GM19324 (cell line): ENCODE results near the gene PPP1CC.

Experiments
- ATAC-seq: cut with Tn5 transposase; IDR thresholded peaks from one replicate; pipeline ENCODE4 v1.9.1; 2021; ENCODE audit warnings: mild to moderate bottlenecking, moderate library complexity; ENCODE audit not compliant: unreplicated experiment, low FRiP score

Gene PPP1CC

DNA sequence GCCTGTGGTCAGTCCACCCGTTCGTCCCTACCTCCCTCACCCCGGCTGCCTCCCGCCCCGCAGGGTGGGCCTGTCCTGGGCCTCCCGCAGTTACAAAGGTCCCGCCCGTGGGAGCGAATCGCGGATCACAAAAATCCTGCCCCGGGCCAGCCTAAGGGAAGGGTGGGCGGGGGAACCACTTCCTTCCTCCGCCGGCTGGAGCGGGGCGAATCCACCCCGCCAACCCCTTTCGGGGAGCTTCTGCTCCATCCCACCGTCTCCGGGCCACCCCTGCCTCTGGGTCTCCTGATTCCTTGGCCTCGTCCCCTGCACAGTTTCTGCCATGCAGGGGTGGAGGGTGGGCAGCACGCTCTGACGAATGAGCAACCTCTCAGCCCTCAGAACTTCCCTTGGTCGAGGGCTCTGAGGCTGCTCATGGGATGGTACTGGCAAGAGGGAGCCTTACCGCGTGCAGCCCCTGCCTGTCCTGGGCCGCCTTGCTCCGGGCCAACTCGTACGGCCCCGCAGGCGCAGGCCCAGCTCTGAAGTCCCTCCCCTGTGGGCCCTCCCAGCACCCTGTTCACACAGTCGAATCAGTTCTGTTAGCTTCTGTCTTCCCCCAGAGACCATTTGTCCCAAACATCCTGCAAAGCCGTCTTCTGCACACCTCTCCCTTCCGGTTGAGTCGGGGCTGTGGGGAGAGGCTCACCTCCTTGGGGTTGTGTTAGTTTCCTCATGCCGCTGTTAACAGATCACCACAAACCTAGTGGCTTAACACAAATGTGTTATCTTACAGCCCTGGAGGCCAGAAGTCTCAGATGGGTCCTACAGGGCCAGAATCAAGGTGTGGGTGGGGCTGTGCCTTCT is 53.2 kb downstream of the PPP1CC start:
- ATAC-seq, result no peak

- no peak for ATAC-seq
These were observed 54.0 kb downstream of the PPP1CC start, which contains the start of gene HVCN1 for GRCh38 chr12:110688446-110689280. Gene HVCN1, minus strand, starts transcription at chr12:110689115. Its CDS starts 5,870 bp downstream, at chr12:110683245.

DNA sequence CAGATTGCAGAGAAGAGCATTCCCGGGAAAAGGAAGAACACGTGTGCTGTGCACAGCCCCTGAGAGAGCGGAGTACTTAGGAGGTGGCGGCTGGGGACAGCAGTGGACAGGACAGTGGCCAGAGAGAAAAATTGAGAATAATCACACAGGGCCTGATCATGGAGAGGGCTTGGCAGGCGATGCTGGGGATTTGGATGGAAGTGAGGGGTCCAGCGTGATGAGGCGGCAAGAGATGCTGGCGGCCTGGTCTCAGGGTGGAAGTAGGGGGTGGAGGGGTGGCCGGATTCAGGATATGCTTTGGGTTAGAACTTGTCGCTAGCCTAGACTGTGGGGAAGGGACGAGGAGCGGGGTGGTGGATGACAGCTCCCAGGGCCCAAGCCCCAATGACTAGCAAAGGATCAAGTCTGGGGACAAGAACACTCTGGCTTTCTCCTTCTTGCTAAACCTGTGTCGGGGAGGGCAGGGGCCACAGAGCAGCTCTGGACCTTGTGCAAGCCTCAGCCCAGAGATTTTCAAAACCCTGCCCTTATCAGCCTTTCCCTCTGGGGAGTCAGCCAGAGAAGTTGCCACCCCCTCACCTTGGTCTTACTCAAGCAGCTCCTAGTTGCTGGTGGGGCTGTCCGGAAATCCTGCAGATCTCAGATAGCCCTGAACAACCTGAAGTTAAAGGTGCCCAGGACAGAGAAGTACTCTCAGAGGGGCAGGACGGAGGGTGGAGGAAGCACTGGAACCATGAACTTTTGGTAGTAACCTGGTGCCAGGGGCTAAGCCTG is 55.1 kb downstream of the PPP1CC start:
- ATAC-seq, result no peak

DNA sequence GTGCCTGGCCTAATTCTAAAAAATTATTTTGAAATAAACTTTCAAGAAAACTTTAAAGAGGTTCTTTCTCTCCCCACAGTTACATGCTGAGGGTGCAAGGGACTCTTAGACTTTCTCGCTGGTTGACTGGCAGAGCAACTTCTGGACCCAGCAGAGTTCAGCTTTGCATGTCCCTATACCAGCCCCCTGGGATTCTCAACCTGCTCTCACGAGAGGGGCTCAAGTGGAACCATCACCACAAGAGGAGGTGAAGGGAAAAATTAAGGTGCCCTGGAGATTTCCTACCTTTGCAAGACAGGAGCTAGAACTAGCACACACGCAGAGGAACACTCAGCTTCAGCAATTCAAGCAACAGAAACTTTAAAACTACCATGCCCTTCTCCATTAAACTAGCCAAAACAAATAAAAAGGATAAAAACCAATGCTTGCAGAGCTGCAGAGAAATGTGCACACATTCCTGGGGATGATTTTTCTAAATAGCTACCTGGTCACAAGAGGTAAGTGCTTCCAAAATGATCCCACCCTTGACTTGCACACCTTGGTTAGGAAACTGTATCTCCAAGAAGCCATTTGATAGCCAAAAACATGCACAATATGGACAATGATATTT is 56.3 kb downstream of the PPP1CC start:
- ATAC-seq, result no peak

DNA sequence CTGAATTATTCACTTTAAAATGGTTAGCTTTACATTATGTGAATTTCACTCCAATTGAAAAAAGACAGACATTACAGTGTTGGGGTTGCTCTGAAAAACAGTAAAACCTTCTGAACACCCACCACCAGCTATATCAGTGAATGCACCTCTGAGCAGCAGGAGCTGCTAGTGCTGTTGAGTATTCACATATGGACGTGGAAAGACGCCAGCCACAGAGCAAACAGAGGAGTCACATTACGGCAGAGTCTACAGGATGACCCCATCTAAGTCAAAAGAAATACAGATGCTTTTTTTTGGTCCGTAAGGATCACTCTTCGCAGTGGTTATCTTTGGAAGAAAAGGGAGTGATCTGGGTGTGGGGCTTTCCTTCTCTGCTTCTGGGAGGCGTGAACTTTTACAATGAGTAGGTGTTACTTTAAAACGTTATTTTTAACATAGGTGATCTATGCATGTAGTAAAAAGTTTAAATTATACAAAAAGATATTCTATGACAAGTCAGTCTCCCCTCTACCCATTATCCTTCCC is 58.3 kb downstream of the PPP1CC start:
- no peak for ATAC-seq

- ATAC-seq, result no peak
These were observed 58.8 kb downstream of the PPP1CC start for GRCh38 chr12:110683888-110684287.

DNA sequence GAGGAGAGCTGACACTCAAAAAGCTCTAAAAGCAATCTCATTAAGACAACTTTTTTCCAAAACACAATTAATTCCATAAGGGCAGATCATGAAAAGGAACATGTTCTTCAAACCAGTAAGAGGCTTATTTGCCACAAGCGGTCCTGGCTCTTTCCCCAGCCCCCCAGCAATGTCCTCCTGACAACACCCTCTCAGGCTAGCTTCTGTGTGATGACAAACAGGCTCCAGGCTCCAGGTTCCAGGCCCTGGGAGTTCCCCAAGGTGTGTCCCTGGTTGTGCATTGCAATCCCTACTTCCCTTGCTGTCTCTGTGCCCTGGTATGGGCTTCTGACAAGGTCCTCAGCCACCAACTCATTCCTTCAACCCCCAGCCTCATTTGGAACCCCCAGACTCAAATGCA is 62.7 kb downstream of the PPP1CC start:
- ATAC-seq, result no peak

DNA sequence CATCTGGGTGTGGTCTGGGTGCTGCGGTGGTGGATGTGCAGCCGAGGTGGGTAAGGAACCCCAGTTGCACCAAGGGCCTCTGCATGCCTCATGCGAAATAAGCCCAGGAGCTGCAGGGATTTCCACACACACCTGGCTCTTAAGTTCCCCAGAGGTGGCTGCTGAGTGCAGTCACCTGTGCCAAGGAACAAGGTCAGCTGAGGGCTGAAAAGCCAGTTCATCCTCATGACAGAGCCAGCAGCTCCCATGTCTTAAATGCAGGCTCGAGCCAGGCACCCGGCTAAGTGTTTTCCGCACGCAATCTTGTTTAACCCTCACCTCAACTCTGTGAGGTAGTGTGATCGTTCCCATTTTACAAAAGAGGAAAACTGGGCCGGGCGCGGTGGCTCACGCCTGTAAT is 63.5 kb downstream of the PPP1CC start:
- ATAC-seq, result no peak

DNA sequence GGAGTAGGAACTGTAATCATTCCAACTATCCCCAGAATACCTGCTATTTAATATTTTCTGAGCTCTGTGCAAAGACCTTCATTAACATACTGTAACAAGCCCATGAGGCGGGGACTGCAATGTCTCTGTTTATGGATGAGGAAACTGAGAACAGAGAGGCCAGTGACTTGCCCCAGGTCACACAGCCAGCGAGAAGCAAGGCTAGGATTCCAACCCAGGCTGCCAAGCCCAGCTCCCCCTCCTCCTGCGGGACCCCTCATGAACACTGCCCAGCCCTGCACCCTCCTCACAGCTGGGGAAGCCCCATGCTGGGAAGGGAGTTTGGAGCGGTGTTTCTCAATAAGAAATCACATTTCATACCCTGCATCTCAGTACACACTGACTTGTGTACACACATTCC is 64.7 kb downstream of the PPP1CC start:
- ATAC-seq, result no peak

DNA sequence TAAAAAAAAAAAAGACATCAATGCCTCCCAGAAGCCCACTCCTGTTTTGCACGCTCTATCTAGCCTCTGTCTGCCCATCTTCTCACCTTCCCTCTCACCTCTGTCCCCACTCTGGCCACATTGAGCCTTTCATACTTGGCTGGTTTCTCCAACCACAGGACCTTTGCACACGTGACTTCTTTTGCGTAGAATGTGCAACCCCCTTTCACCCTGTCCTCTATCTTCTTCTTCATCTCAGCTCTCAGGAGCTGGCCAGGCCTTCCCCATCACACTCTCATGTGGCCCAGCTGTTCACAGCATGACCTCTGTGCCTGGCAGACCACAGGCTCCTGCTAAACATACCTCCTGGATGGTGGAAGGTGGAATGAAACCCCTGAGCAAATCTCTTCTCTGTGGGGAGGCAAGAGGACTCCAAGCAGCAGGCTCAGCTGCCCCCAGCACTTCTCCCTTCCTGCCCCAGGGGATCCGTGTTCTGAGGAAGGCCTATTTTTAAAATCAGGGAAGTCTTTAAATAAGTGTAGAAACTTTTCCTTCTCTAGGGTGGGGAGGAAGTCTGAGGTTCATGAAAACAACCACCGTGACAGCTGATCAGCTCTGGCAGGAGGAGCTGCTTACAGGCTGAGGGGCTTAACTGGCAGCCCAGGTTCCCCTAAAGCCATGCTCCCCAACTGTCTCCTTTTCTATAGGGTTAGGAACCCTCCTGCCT is 65.3 kb downstream of the PPP1CC start:
- peak; percentile 69 for ATAC-seq

DNA sequence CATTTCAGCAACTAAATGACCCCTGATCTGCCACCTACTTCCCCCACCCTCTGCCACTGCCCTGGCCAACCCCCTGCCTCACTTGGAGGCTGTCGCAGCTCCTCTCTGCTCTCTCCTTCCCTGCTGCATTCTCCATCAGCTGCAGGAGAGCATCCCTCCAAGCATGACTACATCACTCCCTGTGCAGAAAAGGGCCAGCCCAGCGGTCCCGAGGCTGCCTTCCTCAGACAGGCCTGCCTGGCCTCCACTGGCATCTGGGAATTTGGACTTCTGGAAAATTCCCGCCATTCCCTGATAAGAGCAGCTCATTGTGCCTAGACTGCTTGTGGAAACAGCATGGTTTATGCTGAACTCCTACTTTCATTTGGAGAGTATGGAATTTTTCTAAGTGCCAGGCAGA is 66.5 kb downstream of the PPP1CC start:
- no peak for ATAC-seq

DNA sequence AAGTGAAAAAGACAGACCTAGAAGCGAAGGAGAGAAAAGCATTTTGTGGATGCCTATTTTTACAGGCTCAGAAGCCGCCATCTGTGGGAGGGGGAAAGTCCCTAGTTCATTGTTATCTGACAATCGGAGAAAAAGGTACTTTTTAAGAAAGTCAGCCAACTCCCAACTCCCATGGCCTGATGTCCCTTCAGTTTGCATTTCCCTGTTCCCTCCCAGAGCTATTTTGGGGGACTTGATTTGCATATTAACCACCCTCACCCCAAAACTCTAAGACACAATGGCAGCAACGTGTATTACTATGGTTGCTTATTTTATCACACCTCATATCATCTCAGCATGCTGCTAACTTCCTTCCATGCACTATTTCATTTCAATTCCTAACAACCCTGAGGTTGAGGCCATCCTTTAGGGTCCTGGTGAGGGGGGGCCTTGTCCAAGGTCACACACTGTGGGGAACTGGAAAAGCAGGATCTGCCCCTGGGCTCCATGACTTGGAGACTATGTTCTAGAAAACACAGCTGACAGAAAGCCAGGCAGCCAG is 72.5 kb downstream of the PPP1CC start:
- peak; percentile 55 for ATAC-seq
